ENCODE data around the gene MAP2K6.

Gene MAP2K6

GRCh38 chr17:69540356-69540755 is 125.9 kb downstream of the MAP2K6 start:
- in situ Hi-C loops (cut with HindIII; ENCODE audit: low pct_unique_long_range_greater_than_20kb, low sequenced_read_pairs), result no loop called here
- TF ChIP-seq JUND (IDR thresholded peaks at IDR 0.05; ENCODE audit: low read depth), result no peak
- no peak for DNase-seq (ENCODE audit: low read depth in 1 of 2, low spot score in 1 of 2)

DNA sequence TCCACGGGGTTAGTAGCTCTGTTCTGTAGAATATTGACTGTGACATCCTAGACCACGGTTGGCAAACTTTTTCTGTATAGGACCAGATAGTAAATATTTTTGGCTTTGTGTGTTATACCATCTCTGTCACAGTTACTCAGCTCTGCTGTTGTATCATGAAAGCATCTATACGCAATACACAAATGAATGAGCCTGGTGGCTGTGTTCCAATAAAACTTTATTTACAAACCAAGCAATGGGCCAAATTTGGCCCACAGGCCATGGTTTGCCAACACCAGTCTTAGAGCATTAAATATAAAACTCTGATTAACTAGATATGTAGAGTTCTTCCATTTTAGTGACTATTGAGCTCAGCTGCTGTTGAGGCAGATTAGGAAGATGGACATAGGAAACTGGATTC is 132.7 kb downstream of the MAP2K6 start:
- in situ Hi-C loops (cut with HindIII; ENCODE audit: low pct_unique_long_range_greater_than_20kb, low sequenced_read_pairs), result no loop called here
- no peak for TF ChIP-seq JUND (IDR thresholded peaks at IDR 0.05; ENCODE audit: low read depth)
- no peak for DNase-seq (ENCODE audit: low read depth in 1 of 2, low spot score in 1 of 2)

DNA sequence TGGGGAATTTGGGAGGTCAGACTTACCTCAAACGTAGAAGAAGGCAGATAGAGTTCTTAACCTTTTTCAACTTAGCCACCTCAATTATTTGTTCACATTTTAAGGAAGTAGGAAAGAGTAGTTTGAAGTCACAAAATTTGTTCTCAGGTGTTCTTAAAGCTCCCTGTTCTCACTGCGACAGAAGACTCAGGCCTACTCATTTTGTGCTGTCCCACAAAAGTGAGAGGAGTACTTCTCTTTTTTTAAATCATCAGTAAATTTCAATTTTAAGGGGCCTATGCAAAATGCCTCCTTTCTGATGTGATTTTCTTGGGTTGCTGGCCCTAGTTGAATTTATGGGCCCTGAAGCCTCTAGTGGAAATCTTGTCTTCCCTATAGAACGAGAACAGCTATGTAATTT is 133.4 kb downstream of the MAP2K6 start:
- no peak for TF ChIP-seq JUND (IDR thresholded peaks at IDR 0.05; ENCODE audit: low read depth)
- in situ Hi-C loops (cut with HindIII; ENCODE audit: low pct_unique_long_range_greater_than_20kb, low sequenced_read_pairs), result no loop called here
- DNase-seq (ENCODE audit: low read depth in 1 of 2, low spot score in 1 of 2), result no peak

DNA sequence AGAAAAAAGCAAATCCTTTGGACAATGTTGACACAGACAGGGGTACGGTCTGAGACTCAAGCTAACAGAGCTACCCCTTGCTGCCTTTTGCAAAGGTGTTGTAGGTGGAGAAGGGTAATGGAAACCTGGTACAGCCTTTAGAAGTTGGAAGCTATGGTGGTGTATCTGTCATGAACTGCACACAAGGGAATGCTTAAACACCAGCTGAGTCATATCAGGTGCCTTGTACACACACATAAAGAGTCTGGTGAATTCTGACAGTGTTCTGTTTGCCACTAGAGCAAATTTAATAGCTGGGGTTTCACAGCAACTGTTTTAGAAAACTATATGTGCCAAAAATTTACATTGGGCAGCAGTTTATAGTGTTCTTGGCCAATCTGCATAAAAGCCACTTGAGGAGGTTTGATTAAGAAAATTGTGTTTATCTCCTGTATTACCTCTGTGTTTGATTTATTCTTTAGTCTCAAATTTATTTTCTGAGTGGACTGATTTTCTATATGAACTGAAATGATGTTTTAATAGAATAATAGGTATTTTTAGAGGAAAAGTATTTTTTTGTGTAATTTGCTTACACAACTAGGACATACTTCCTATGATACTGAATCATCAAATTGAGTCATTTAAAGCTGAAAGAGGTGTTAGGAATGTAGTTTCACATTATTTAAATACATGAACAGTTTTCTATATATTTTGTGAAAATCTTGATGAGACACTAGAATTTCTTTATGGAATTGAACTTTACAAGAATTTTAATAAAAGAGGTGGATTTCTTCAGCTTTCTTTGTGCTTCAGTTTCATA is 136.9 kb downstream of the MAP2K6 start:
- DNase-seq (ENCODE audit: low read depth in 1 of 2, low spot score in 1 of 2), result no peak
- no peak for TF ChIP-seq JUND (IDR thresholded peaks at IDR 0.05; ENCODE audit: low read depth)
- in situ Hi-C loops (cut with HindIII; ENCODE audit: low pct_unique_long_range_greater_than_20kb, low sequenced_read_pairs), result no loop called here

- DNase-seq (ENCODE audit: low read depth in 1 of 2, low spot score in 1 of 2), result no peak
- in situ Hi-C loops (cut with HindIII; ENCODE audit: low pct_unique_long_range_greater_than_20kb, low sequenced_read_pairs), result no loop called here
- TF ChIP-seq JUND (IDR thresholded peaks at IDR 0.05; ENCODE audit: low read depth), result no peak
Observed at GRCh38 chr17:69552986-69553667, 138.6 kb downstream of the MAP2K6 start.

GRCh38 chr17:69555056-69555455 is 140.6 kb downstream of the MAP2K6 start:
- in situ Hi-C loops (cut with HindIII; ENCODE audit: low pct_unique_long_range_greater_than_20kb, low sequenced_read_pairs), result no loop called here
- DNase-seq (ENCODE audit: low read depth in 1 of 2, low spot score in 1 of 2), result peak in 1 of 2 experiments; percentile 31
- TF ChIP-seq JUND (IDR thresholded peaks at IDR 0.05; ENCODE audit: low read depth), result no peak

- DNase-seq (ENCODE audit: low read depth in 1 of 2, low spot score in 1 of 2), result no peak
- in situ Hi-C loops (cut with HindIII; ENCODE audit: low pct_unique_long_range_greater_than_20kb, low sequenced_read_pairs), result no loop called here
- TF ChIP-seq JUND (IDR thresholded peaks at IDR 0.05; ENCODE audit: low read depth), result no peak
Observed at GRCh38 chr17:69557339-69557738, 142.8 kb downstream of the MAP2K6 start.

DNA sequence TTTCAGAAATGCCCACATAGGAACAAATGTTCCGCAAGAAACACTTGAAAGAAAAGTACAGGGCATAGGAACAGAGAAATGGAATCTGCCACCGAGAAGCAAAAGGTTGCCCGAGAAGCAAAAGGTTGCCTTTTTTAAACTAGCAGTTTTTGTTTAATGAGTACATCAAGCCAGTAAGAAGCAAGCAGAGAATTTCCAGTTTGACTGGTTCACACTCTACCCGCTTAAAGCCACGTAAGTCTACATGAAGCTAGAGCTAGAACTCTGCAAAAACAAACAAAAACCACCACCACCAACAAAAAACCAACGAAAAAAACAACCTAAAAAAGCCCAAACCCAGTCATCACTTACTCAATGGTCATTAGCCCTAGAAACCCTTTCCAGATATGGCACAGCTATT is 144.3 kb downstream of the MAP2K6 start:
- TF ChIP-seq JUND (IDR thresholded peaks at IDR 0.05; ENCODE audit: low read depth), result no peak
- in situ Hi-C loops (cut with HindIII; ENCODE audit: low pct_unique_long_range_greater_than_20kb, low sequenced_read_pairs), result no loop called here
- DNase-seq (ENCODE audit: low read depth in 1 of 2, low spot score in 1 of 2), result peak in 1 of 2 experiments; percentile 67

DNA sequence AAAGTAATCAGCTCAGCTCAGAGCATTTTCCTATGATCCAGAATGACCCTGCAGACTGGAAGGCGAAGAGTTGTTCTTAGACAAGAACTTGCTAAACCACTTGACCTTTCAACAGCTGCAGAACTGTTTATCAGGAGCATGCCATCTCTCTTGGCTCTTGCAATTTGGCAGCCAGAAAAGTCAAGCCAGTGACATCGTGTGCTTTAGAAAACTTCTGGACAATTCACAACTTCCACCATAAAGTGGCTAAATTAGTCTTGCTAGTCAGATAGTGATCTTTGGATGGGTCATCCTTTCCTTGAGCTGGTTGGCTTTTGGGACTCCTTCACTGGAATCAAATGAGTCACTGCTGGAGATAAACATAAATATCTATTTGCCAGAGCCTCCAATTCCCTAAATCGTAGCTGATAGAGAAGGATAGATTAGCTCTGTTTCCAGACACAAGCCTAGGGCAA is 146.5 kb downstream of the MAP2K6 start:
- no peak for DNase-seq (ENCODE audit: low read depth in 1 of 2, low spot score in 1 of 2)
- TF ChIP-seq JUND (IDR thresholded peaks at IDR 0.05; ENCODE audit: low read depth), result no peak
- in situ Hi-C loops (cut with HindIII; ENCODE audit: low pct_unique_long_range_greater_than_20kb, low sequenced_read_pairs), result no loop called here

DNA sequence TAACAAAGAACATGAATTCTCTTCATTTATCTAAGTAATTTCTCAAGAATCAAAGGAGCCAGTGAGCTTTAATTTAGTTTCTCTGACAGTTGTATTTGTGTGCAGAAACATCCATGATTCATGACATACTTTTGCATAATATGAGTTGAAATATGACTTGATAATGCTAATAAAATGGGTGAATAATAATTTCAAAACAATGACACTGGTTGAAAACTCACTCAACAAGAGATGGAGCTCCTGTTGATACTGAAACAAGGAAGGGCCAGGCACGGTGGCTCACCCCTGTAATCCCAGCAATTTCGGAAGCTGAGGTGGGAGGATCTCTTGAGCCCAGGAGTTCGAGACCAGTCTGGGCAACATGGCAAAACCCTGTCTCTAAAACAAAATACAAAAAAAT is 147.0 kb downstream of the MAP2K6 start:
- no peak for TF ChIP-seq JUND (IDR thresholded peaks at IDR 0.05; ENCODE audit: low read depth)
- in situ Hi-C loops (cut with HindIII; ENCODE audit: low pct_unique_long_range_greater_than_20kb, low sequenced_read_pairs), result no loop called here

DNA sequence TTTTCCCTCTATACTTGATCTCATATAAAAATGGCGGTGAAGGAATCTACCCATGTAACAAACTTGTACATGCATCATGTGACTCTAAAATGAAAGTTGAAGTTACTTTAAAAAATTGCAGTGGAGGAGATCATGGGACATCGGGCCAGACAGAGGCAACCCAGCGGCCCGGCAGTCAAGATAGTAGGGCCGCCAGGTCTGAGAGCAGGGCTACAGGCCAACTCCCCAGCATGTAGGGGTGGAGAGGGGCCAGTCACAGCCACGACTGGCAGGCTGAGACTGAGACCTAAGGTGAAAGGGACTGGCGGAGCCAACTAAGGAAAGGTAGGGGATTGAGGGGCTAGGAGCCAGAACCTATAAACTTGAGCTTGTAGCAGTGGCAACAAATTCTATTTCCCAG is 150.9 kb downstream of the MAP2K6 start:
- DNase-seq (ENCODE audit: low read depth in 1 of 2, low spot score in 1 of 2), result no peak
- in situ Hi-C loops (cut with HindIII; ENCODE audit: low pct_unique_long_range_greater_than_20kb, low sequenced_read_pairs), result no loop called here
- no peak for TF ChIP-seq JUND (IDR thresholded peaks at IDR 0.05; ENCODE audit: low read depth)

More for the DNA sequence above, 147.0 kb downstream of the MAP2K6 start:
- no peak for DNase-seq (ENCODE audit: low read depth in 1 of 2, low spot score in 1 of 2)

DNA sequence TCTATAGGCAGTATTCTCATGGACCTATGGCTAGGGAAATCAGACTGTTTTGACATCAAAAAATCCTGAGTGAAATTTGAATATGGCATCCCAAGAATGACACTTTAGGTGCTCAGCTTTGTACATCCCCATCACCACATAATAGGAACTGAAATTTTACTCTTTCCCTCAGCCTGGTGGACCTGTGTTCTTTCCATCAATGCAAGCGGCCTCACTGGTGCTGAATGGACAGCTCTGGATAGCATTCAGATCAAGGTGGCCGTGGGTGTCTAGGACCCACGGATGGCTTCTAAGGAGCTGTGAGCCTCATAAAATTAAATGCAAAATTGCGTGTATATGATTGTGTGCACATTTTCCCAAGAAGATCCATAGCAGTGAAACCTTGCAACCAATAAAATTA is 152.6 kb downstream of the MAP2K6 start:
- DNase-seq (ENCODE audit: low read depth in 1 of 2, low spot score in 1 of 2), result peak; percentile 12 to 61
- in situ Hi-C loops (cut with HindIII; ENCODE audit: low pct_unique_long_range_greater_than_20kb, low sequenced_read_pairs), result no loop called here

GRCh38 chr17:69572747-69573146 is 158.2 kb downstream of the MAP2K6 start:
- in situ Hi-C loops (cut with HindIII; ENCODE audit: low pct_unique_long_range_greater_than_20kb, low sequenced_read_pairs), result no loop called here

More for the DNA sequence above, 152.6 kb downstream of the MAP2K6 start:
- TF ChIP-seq JUND (IDR thresholded peaks at IDR 0.05; ENCODE audit: low read depth), result no peak

More at GRCh38 chr17:69572747-69573146, 158.2 kb downstream of the MAP2K6 start:
- DNase-seq (ENCODE audit: low read depth in 1 of 2, low spot score in 1 of 2), result no peak
- TF ChIP-seq JUND (IDR thresholded peaks at IDR 0.05; ENCODE audit: low read depth), result no peak
